NCI-H1105 treated with DMSO at 0.1 percent for 48 hours (cell line): ENCODE measurements around the gene GOLGA6A.
"Not testable (repeated sequence)": the region's sequence is repeated elsewhere in the genome, so short reads cannot be mapped to it uniquely, and the experiment has no call there.

ENCODE experiments used
- DNase-seq: peaks from one replicate; lab custom pipeline; 2025; lab: John Stamatoyannopoulos, UW

The GOLGA6A gene

GRCh38 chr15:74099963-74100733 lies 17.8 kb upstream of the GOLGA6A start:
- DNase-seq, result not testable (repeated sequence)

GRCh38 chr15:74096753-74097474 lies 14.6 kb upstream of the GOLGA6A start:
- not testable (repeated sequence) for DNase-seq

- DNase-seq, result not testable (repeated sequence)
These were observed 13.3 kb upstream of the GOLGA6A start for GRCh38 chr15:74095610-74096009.

- DNase-seq, result not testable (repeated sequence)
These were observed 12.2 kb upstream of the GOLGA6A start for GRCh38 chr15:74094567-74094966.

- not testable (repeated sequence) for DNase-seq
These were observed 6.6 kb downstream of the GOLGA6A start for GRCh38 chr15:74075781-74076180.

- not testable (repeated sequence) for DNase-seq
These were observed 9.6 kb downstream of the GOLGA6A start for GRCh38 chr15:74072614-74073337.

- not testable (repeated sequence) for DNase-seq
These were observed 10.2 kb downstream of the GOLGA6A start for GRCh38 chr15:74072132-74072531.

GRCh38 chr15:74071645-74072044 lies 10.7 kb downstream of the GOLGA6A start:
- DNase-seq, result not testable (repeated sequence)

GRCh38 chr15:74065684-74066411 lies 16.5 kb downstream of the GOLGA6A start:
- DNase-seq, result not testable (repeated sequence)

GRCh38 chr15:74064822-74065221 lies 17.5 kb downstream of the GOLGA6A start:
- not testable (repeated sequence) for DNase-seq

GRCh38 chr15:74064183-74064582 lies 18.2 kb downstream of the GOLGA6A start:
- DNase-seq, result not testable (repeated sequence)

GRCh38 chr15:74063425-74064146 lies 18.8 kb downstream of the GOLGA6A start:
- not testable (repeated sequence) for DNase-seq

GRCh38 chr15:74062671-74063070 lies 19.7 kb downstream of the GOLGA6A start:
- no peak for DNase-seq

GRCh38 chr15:74062236-74062635 lies 20.1 kb downstream of the GOLGA6A start:
- DNase-seq, result no peak

GRCh38 chr15:74060251-74060650 lies 22.1 kb downstream of the GOLGA6A start:
- DNase-seq, result no peak

- not testable (repeated sequence) for DNase-seq
These were observed 23.1 kb downstream of the GOLGA6A start for GRCh38 chr15:74059050-74059833.

GRCh38 chr15:74056330-74056729 lies 26.0 kb downstream of the GOLGA6A start:
- DNase-seq, result not testable (repeated sequence)

- DNase-seq, result no peak
These were observed 26.5 kb downstream of the GOLGA6A start for GRCh38 chr15:74055804-74056203.

GRCh38 chr15:74053941-74054529 lies 28.3 kb downstream of the GOLGA6A start:
- peak; percentile 49 for DNase-seq

GRCh38 chr15:74053517-74053916 lies 28.8 kb downstream of the GOLGA6A start:
- no peak for DNase-seq
